Occipital lobe (tissue), 2 donors: ENCODE results near the gene AHNAK. TPM values are rescaled to one million over a fixed set of nuclear protein-coding genes. Genes with fewer than 3 reads are reported as not detected.
"Not testable (repeated sequence)": the region's sequence is repeated elsewhere in the genome, so short reads cannot be mapped to it uniquely, and the experiment has no call there.

Source experiments
- DNase-seq: peaks from one replicate; lab custom pipeline; 2025; lab: John Stamatoyannopoulos, UW
- total RNA-seq: library from RNA; depleted of rRNA; stranded (reverse); fragments of >200 nt; gene quantifications from one replicate; pipeline ENCODE4 v1.2.3, GENCODE V29; 2014

The AHNAK gene
- 18.6 TPM for total RNA-seq

- DNase-seq: no peak
Measured at GRCh38 chr11:62546244-62546928, at the start of gene AHNAK. Gene AHNAK (minus strand): TSS chr11:62546806. CDS start chr11:62536098, 10,708 bp downstream.

GRCh38 chr11:62595124-62595523, 48.5 kb upstream of the AHNAK start:
- no peak for DNase-seq

- DNase-seq: peak; percentile 39
Measured at GRCh38 chr11:62593434-62594044, 46.9 kb upstream of the AHNAK start.

GRCh38 chr11:62592989-62593421, 46.4 kb upstream of the AHNAK start:
- DNase-seq: no peak

- no peak for DNase-seq
Measured at GRCh38 chr11:62592146-62592815, 45.7 kb upstream of the AHNAK start.

DNA sequence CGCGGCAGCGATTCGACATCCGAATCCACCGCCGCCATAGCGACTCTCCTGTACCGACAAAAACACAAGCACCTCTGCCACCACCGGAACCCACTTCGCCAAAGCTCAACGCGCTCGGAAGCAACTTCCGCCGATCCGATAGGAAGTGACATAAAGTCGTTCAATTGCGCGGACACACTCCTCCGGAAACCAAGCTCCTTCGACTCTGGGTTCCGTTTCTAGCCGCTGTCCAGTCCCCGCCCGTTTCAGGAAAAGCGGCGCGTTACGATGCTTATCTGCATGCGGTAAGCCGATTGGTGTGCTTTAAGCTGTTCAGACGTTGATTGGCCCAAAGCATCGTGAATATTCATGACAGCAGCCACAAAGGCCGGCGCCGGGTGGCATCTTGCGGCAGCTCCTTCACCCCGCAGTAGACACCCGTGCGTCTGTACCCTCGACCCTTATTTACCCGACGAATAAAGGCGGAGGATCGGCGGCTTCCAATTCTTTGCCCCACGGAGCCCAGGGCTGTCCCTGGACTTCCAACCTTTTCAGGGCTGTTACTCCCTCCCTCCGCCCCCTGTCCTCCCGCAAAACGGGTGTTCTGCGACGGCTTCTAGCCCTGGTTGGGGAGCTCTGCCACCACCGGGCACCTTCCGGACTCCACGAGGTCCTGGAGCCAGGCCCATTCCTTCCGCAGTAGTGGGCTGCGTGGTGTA, 45.0 kb upstream of the AHNAK start, which contains the start of gene TUT1:
Gene TUT1, minus strand, starts transcription at position 76 of the 698 bp plus-strand sequence. Its CDS starts 38 bp downstream, at position 38.
- DNase-seq: peak; percentile 98

DNA sequence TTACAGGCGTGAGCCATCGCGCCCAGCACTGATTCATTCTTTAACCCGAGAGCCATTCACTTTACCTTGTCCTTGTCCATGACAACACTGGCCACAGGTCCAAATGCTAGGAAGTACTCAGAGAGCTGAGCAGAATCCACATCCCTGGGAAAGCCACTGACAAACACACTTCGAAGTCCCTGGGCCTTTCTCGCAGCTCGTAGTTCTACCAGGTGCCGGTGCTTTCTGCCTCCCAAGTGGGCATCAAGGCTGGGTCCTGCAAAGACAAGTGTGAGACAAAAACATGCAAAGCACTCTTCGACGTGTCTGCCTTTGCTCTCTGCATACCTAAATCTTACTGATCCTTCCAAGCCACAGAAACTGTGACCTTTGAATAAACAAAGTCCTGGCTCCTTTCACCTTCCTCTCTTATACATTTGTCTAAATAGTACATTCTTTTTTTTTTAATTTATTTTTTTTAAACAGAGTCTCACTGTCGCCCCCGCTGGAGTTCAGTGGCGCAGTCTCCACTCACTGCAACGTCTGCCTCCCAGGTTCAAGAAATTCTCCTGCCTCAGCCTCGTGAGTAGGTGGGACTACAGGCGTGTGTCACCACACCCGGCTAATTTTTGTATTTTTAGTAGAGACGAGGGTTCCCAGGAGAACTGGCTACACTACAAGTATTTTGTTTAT, 42.5 kb upstream of the AHNAK start:
- DNase-seq: no peak

- not testable (repeated sequence) for DNase-seq
Measured at GRCh38 chr11:62585356-62585755, 38.8 kb upstream of the AHNAK start.

DNA sequence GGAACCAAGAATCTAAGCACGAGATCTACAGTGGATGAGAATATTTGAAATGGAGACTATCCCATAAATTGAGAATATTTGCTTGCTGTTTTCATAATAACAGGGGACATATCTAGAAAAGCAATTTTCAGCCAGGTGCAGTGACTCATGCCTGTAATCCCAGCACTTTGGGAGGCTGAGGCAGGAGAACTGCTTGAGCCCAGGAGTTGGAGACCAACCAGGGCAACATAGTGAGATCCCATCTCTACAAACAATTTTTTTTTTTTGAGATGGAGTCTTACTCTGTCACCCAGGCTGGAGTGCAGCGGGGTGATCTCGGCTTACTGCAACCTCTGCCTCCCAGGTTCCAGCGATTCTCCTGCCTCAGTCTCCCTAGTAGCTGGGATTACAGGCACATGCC, 35.1 kb upstream of the AHNAK start:
- not testable (repeated sequence) for DNase-seq

GRCh38 chr11:62580959-62581715, 34.5 kb upstream of the AHNAK start:
- no peak for DNase-seq

DNA sequence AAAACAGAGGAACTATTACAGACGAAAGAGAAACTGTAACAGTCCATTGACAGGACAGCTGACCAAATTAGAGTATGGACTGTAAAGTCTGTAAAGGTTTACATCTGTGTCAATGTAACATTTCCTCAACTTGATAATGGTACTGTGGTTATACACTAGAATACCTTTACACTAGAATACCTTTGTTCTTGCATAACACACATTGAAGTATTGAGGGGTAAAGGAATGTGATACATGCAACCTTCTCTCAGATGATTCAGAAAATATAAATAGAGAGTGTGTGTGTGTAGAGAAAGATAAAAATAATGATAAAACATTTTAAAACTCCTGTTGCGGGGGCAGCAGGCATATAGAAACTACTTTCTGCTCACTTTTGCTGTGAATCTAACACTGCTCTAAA, 32.6 kb upstream of the AHNAK start:
- no peak for DNase-seq

- no peak for DNase-seq
Measured at GRCh38 chr11:62578541-62578940, 31.9 kb upstream of the AHNAK start.

DNA sequence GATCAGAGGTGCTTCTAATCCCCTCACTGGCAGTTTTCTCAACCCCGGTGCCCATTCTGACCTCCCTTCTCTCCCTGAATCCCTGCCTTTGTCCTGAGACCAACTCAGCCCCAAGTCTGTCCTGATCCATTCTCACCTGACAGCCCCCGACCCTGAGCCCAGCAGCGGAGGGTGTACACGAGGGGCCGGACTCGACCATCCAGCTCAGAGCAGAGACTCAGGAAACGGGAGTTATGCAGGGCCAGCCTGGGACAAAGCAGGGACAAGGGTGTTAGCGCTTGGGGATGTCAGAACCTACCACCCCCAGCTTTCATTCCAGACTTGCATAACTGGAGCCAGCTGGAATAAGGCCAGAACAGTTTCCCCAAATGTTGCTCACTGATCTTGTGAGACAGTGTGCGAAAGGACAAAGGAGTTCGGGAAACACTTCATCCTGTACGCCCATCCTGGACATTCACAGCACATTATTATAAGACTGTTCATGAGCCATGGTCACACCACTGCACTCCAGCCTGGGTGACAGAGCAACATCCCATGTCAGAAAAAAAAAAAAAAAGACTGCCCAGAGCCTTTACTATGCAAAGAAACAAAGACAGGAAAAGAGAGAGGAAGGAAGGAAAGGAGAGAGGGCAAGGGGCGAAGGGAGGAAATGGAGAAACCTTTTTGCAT, 30.6 kb upstream of the AHNAK start:
- DNase-seq: no peak

- DNase-seq: no peak
Measured at GRCh38 chr11:62575837-62576236, 29.2 kb upstream of the AHNAK start.

- no peak for DNase-seq
Measured at GRCh38 chr11:62575156-62575555, 28.6 kb upstream of the AHNAK start.

- no peak for DNase-seq
Measured at GRCh38 chr11:62574363-62575071, 27.9 kb upstream of the AHNAK start.

DNA sequence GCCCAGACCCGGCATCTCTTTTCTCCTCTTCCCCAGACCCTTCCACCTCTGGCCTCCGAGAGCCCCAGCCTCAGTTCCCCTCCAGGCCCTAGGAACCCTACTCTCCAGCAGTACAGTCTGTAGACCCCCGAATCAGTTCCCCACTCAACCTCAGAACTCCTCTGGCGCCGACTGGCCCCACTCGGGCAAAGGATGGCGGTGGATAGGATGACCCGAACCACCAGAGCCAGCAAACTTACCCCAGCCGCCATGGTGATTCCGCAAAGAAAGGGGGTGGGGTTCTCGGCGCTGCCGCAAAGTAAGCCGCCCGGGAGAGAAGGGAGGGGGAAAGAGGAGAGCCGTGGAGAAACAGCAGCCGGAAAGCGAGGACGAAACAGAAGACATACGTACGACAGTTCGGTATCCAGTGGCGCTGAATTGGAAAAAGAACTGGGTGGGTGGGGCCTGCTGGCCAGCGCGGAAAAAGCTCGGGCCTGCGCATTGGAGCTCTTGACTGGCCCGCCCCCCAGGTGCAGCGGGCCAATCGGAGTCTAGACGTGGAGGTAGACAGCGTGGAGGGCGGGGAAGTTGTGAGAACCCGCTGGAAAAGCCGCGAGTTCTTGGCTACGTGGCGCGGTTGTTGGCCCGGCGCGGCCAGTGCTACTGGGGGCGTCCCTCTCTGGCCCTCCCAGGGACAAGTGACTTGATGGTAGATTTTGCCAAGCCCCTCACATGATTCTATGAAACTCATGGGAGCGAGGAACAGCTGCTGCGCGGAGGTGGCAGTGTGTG, 27.2 kb upstream of the AHNAK start, which contains the start of gene EEF1G:
Gene EEF1G, minus strand, starts transcription at position 300 of the 771 bp plus-strand sequence. Its CDS starts 49 bp downstream, at position 251.
- DNase-seq: peak; percentile 97

DNA sequence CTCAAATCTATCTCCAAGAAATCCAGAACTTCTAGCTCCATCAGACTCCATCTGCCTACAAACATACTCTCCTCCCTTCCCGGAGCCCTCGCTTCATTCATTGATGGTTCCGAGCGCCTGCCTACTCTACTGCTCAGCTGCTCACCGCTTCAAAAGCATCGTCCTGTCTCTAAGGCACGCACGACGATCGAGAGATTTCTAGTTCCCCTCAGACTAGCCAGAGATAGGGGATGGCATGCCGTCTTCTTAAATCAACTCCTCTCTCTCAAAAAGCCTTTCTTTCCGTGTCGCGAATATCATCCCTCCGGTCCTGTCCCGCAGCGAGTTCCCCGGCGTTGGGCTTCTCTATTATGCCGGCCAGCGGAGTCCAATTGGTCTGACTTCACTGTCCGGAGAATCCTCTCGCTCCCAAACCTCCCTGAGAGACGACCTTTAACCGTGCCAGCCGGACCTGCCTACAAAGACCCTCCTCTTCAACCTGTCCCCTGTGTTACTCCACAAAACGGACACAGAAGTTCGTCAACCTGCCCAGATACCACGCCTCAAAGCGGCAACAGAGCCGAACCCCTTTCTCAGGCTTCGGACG, 26.5 kb upstream of the AHNAK start:
- DNase-seq: no peak
